Right forelimb (tissue), 1 donor: ENCODE data around the gene USP43.

Experiments used
- DNase-seq: peaks from one replicate; pipeline ENCODE4 v3.0.0-alpha.2; 2018

USP43 gene

DNA sequence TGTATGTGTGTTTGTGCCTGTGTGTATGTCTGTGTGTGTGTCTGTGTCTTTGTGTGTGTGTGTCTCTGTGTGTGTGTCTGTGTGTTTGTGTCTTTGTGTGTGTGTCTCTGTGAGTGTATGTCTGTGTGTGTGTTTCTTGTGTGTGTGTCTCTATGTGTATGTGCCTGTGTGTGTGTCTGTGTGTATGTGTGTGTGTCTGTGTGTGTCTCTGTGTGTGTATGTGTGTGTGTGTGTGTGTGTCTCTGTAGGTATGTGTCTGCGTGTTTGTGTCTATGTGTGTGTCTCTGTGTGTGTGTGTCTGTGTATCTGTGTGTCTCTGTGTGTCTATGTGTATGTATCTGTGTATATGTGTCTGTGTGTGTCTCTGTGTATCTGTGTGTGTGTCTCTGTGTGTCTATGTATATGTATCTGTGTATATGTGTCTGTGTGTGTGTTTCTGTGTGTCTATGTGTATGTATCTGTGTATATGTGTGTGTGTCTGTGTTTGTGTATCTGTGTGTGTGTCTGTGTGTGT lies 70.2 kb downstream of the USP43 start:
- DNase-seq: no peak

DNA sequence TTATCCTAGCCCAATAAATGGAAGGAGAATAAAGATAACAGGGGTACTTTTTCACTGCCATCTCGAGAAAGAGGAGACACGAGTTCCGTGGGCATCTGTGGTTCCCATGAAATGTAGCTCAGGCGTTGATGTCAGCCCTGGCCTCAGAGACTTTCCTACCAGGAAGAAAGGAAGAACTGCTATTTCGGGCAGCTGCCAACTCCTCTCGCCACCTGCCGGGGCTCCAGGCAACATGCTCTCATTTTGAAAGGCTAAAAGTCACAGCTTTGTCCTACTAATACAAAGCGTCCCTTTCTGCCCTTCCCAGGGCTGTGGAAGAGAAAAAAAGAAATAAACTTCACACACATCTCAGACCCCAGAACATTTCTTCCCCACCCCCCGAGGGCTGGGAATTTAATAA lies 80.3 kb downstream of the USP43 start:
- no peak for DNase-seq

DNA sequence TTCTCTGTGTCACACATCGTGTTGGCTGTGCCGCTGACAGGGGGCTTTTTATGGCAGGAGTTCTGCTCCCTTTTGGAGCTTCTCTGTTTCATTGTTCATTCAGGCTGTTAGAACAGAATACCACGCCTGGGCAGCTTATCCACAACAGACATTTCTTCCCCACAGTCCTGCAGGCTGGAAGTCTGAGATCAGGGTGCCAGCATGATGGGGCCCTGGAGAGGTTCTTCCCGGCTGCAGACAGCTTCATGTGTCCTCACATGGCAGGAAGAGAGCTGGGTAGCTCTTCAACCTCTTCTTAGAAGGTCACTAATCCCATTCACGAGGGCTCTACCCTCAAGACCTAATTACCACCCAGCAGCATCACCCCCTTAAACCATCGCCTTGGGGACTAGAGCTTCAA lies 81.0 kb downstream of the USP43 start:
- no peak for DNase-seq

DNA sequence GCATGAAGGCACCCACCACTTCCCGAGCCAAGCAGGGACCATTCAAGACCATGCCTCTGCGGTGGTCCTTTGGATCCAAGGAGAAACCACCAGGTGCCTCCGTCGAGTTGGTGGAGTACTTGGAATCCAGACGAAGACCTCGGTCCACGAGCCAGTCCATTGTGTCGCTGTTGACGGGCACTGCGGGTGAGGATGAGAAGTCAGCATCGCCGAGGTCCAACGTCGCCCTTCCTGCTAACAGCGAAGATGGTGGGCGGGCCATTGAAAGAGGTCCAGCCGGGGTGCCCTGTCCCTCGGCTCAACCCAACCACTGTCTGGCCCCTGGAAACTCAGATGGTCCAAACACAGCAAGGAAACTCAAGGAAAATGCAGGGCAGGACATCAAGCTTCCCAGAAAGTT lies 82.7 kb downstream of the USP43 start:
- no peak for DNase-seq

DNA sequence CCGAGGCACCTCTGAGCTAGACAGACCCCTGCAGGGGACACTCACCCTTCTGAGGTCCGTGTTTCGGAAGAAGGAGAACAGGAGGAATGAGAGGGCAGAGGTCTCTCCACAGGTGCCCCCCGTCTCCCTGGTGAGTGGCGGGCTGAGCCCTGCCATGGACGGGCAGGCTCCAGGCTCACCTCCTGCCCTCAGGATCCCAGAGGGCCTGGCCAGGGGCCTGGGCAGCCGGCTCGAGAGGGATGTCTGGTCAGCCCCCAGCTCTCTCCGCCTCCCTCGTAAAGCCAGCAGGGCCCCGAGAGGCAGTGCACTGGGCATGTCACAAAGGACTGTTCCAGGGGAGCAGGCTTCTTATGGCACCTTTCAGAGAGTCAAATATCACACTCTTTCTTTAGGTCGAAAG lies 83.2 kb downstream of the USP43 start:
- no peak for DNase-seq

DNA sequence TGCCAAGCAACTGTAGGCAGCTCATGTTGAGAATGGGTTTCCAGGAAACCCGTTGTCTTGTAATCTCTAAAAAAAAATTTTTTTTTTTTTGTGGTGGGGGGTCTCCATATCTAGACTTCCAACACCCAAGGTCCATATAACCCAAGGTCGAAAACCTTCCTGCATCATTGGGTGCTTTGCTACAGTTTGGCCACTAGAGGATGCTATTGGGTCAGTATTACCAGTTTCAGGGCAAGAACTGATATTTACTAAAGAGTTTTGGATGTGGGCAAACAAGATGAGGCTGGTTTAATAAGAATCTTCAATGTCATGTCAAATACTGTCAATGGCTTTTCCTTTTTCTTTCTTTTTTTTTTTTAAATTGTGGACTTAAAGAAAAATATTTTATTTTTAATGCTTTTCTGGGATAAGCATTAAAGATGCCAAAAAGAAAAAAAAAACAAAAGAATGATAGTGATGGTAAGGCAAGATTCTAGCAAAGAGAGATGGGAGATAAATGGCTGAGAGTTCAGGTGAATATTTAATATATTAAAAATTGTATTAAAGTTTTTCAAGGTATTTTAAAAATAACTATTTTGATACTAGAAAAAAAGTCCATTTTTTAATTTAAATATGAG lies 83.8 kb downstream of the USP43 start:
- no peak for DNase-seq

DNA sequence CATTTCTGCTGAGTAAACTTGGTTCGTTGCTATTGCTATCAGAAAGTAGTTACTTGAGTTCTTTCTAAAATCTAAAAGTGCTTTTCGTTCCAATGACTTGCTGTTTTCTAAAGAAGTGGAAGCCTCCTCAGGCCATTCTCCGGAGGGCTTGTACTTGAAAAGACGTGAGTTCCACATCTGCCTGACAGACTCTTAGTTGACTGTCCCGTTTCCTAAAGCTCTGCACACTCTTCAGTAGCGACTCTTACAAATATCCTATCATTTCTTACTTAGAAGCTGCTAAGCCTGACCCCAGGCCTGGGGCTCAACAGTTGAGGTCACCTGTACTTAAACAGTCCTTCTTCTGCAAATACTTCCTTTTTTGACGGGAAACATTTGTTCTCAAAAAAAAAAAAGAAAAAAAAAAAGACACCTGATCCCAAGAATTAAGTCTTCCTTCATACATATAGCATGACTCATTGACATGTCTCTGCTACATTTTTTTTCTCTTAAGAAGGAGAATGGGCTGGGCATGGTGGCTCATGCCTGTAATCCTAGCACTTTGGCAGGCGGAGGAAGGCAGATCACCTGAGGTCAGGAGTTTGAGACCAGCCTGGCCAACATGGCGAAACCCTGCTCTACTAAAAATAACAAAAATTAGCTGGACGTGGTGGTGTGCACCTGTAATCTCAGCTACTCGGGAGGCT lies 84.6 kb downstream of the USP43 start:
- no peak for DNase-seq

DNA sequence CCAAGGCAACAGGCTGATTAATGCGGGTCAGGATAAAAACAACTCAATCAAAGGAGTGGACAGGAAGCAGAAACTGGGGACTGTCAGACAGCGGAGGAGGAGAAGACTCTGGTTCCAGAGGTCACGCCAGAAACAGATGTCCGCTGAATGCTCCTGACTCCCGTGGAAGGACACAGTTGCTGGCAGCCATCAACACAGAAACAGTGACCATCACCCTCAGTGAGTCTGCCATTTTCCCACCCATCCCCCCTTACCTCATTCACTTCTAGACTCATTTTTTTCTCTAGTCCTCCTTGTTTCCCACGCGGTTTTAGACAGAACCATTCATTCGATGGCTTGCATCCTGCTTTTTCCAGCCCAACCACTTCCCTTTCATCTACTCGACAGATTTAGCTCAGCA lies 105.2 kb downstream of the USP43 start:
- DNase-seq: no peak

DNA sequence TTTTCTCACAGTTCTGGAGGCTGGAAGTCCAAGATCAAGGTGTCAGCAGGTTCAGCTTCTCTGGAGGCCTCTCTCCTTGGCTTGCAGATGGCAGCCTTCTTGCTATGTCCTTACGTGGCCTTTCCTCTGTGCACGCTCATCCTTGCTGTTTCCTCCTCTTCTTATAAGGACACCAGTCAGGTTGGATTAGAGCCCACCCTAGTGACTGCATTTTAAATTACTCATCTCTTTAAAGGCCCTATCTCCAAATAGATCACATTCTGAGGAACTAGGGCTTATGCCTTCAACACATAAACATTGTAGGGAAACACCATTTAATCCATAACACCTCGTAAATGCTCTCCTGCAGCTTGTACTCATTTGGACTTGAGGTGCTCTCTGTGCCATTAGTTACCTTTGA lies 109.8 kb downstream of the USP43 start:
- DNase-seq: no peak

DNA sequence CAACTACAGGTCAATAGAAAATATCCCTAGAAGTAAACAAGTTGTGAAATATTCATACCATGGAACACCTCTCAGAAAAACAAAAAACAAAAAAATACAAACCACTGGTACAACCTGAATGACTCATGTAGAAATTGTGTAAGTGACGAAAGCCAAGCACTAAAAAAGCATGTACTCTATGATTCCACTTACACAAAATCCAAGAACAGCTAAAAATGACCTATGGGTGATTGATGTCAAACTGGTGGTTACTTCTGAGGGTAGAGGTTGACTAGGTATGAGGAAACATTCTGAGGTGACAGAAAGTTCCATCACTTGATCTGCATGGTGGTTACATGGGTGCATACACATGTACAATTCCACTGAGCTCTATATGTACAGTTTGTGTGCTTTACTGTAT lies 114.9 kb downstream of the USP43 start:
- DNase-seq: no peak

DNA sequence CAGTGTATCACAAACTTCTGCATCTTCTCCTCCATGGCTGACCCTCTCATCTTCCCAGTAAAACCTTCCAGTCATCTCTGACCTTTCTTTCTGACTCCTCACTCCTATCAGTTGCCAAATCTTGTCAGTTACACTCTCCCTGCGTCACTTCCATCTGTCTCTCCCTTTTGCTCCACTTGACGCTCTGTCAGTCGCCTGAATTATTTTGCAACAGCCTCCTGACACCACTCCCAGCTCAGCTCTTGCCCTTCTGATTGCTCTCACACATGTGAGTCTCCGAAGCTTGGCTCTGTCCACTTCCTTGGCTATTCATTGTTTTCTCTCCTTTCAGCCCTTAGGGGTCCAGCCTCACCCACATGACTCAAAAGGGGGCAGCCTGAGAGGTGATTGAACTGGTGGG lies 118.3 kb downstream of the USP43 start:
- DNase-seq: no peak

DNA sequence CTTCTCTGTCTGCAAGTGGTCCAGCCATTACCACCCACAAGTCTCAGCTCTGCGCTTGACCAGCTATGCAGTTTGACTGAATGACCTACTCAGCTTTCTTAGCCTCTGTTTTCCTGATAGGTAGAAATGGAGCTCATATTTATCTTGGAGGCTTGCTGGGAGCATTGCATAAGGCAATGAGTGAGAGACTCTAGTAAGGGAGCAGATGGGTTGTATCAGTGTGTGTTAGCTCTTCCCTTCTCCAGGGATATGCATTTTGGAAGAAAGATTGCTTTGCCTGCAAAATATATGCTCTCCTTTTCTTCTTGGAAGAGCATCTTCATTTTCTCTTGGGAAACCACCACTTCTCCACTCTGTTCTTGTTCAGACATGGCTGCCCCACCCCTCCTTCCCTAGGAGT lies 120.0 kb downstream of the USP43 start:
- no peak for DNase-seq

DNA sequence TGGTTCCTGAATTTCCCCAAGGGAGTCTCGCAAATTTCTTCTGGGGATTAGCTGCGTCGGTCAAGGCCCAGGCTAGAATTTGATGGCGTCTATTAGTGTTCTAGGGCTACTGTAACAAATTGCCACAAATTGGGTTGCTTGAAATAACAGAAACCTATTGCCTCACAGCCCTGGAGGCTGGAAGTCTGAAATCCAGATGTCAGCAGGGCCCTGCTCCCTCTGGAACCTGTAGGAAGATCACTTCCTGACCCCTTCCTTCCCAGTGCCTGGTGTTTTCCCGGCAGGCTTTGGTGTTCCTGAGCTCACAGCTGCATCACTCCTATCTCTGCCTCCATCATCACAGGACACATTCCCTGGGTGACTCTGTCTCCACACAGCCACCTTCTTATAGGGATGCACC lies 121.7 kb downstream of the USP43 start:
- no peak for DNase-seq

DNA sequence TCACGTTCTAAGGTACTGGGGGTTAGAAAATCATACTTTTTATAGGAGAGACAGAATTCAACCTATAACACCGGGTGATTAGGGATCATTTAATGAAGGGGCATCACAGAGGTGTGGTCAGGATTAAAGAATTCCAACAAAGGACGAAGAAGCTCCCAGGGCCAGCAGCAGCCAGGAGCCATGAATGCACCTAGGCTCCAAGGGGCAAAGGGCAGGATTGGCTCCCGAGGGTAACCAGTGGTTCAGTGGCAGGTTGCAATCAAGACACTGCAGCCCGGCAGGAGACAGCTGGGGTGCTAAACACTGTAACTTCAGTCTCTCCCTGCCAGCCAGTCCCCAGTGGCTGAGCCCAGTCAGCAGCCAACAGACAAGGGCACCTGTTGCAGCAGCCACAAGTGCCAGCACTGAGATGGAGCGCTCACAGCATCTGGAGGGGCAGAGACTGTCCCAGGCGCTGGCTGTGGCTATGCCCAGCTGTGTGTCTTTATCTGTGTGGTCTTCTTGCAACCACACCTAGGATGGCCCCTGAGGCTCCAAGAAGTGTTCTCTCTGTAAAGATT lies 122.2 kb downstream of the USP43 start:
- no peak for DNase-seq

DNA sequence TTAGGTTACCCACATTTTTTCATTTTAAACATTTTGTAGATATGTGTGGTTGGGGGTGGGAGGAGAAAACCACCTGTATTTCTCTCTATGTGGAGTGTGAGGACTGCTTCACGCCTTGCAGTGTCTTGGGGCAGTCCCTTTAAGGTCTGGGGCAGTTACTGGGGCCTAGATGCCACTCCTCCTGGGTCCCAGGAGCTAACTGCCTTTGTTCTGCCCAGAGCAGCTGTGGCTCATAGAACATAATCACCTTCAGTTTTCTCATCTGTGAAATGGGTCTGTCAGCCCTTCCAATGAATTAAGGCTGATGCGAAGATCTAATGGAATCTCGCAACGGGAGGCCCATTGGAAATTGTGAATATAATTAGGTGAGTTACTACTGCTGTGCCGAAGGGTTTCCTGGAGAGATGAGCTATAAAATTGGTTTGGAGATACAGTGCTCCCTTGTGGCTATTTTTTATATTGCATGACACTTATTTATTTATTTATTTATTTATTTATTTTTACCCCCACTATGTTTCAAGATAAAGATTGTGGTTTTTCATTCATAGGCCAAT lies 123.1 kb downstream of the USP43 start:
- DNase-seq: no peak

DNA sequence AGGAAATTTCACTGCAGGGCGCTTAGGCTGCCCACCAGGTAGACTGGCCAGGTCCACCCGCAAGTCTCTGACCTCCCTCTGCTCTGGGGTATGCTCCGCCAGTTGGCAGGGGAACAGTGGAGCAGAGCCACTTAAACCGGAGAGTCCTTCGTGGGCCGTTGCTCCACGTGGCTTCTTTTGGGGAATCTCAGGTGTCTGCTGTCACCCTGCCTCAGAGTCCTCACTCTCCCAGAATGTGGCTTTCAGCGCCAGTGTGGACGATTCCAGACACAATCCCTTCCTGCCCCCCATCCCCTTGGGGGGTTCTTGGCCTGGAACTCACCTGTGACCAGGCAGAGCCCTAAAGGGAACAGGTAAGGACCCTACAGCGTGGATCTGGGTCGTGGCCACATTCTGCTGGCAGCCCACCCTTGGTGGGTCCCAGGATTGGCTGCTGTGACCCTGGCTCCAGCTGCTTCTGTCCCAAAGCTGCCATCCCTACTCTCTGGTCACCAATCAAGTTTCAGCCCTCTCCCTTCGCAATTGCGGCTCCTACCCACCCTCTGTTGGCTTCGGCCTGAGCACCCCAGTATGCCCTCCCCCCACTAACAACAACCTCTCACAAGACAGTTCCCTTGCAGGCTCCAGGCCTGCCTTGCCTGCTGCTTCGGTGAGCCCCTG lies 123.8 kb downstream of the USP43 start:
- DNase-seq: no peak

DNA sequence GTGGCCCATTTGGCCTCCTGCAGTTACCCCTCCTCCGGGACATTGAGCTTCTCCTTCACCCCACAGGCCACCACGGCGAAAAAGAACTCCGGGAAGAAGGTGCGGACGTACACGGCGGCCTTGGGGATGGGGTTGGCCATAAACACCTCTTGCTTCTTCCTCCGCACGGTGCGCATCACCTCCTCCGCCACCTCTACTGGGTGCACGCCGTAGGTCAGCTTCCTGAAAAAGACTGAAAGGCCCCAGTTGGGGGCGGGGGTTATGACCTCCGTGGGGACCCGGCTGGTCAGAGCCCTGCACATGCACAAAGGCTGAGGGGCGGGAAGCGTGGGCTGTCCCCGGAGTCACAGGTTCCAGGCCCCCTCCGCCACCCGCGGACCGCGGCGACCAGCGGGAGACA lies 126.1 kb downstream of the USP43 start:
- DNase-seq: no peak

DNA sequence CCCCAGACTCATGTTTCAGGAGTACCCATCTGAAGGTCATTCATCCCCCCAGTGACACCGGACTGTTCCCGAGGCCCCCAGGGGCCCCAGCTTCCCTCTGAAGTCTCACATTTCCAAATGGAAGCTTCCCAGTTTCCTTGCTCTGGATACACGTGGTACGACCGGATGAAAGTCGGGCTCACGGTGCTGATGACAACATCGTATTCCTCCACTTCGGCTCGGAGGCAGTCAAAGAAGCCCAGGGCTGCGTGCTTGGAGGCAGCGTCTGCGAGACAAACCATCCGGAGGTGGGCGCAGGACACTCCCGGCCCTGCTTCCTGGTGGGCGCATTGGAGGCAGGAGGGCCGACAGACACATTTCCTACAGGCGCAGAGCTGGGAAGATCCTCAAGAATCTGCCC lies 127.3 kb downstream of the USP43 start:
- no peak for DNase-seq

DNA sequence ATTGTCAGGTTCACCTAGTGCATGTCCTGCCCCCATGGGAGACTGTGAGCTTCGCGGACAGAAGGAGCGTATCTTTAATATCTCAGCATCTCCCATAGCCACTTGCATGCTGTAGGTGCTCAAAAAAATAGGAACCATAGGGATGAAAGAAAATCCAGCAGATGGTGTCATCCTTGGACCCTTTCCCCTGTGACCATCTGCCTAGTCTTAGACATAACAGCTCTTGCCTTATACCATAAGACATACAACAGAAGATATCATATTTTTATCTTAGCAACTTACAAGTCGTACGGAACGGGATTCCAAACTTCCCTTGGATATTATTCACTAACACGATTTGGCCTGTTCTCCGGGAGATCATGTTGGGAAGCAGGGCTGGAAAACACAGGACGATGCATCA lies 131.6 kb downstream of the USP43 start:
- no peak for DNase-seq
